HepG2 (cell line): ENCODE measurements around the gene ANP32A.
A peak's percentile ranks its signal among the peaks of the same experiment; 100 is the strongest.

Experiments
- GTF2F1 ChIP-seq: fragments of 150-350 bp; IDR thresholded peaks from 2 replicates; pipeline ENCODE4 v1.6.1; 2014; ENCODE audit warnings: low read length
- JUN ChIP-seq: sonication (generic); formaldehyde crosslinking; IDR thresholded peaks from 2 replicates; pipeline ENCODE4 v1.4.0; 2020; ENCODE audit warnings: mild to moderate bottlenecking, missing genetic modification reagents
- MYC ChIP-seq: sonication (generic); formaldehyde crosslinking; IDR thresholded peaks from 2 replicates; pipeline ENCODE4 v1.9.0; 2021; ENCODE audit warnings: missing genetic modification reagents, borderline replicate concordance
- POLR2A ChIP-seq, 2 experiments: IDR thresholded peaks; 2 replicates each; pipeline ENCODE4 v1.6.1; 2011; ENCODE audit warnings: low read depth in 2 of 2, low read length in 2 of 2, mild to moderate bottlenecking in 1 of 2, moderate library complexity in 1 of 2; ENCODE audit not compliant: insufficient read depth in 1 of 2
- RAD21 ChIP-seq: fragments of 450-650 bp; formaldehyde crosslinking; IDR thresholded peaks from 2 replicates; pipeline ENCODE4 v1.5.0; 2020; ENCODE audit warnings: mild to moderate bottlenecking
- SPEN ChIP-seq: sonication (generic); formaldehyde crosslinking; IDR thresholded peaks from 2 replicates; pipeline ENCODE4 v1.5.1; 2020; ENCODE audit warnings: low read depth, mild to moderate bottlenecking, missing genetic modification reagents
- TP53 ChIP-seq: sonication (generic); formaldehyde crosslinking; conservative IDR thresholded peaks from 2 replicates; pipeline ENCODE4 v1.4.0; 2020; ENCODE audit warnings: missing genetic modification reagents
- UBTF ChIP-seq: sonication (generic); formaldehyde crosslinking; IDR thresholded peaks from 2 replicates; pipeline ENCODE4 v1.4.0; 2020; ENCODE audit warnings: mild to moderate bottlenecking, missing genetic modification reagents
- ZNF136 ChIP-seq: sonication (generic); formaldehyde crosslinking; IDR thresholded peaks from 2 replicates; pipeline ENCODE4 v1.8.1; 2022; ENCODE audit warnings: low read depth, mild to moderate bottlenecking, moderate library complexity, missing genetic modification reagents
- ZNF24 ChIP-seq: fragments of 450-650 bp; IDR thresholded peaks from 2 replicates; pipeline ENCODE4 v1.6.1; 2017; ENCODE audit warnings: antibody characterized with exemption, mild to moderate bottlenecking
- ZNF839 ChIP-seq: sonication (generic); formaldehyde crosslinking; IDR thresholded peaks from 2 replicates; pipeline ENCODE4 v1.4.0; 2020; ENCODE audit warnings: missing genetic modification reagents, mild to moderate bottlenecking, borderline replicate concordance

- TF ChIP-seq ZNF136 (CRISPR knock-in tag), result no peak
- no peak for TF ChIP-seq ZNF839 (CRISPR knock-in tag)
- TF ChIP-seq ZNF24, result no peak
- TF ChIP-seq JUN (CRISPR knock-in tag), result no peak
- peak; percentile 42; the same call in 1 of the 2 replicates for TF ChIP-seq RAD21 (CRISPR knock-in tag)
- no peak for TF ChIP-seq GTF2F1
- TF ChIP-seq TP53 (CRISPR knock-in tag), result no peak
- TF ChIP-seq POLR2A (IDR thresholded peaks at IDR 0.05; ENCODE audit: insufficient read depth in 1 of 2, low read depth in 2 of 2, low read length in 2 of 2), result no peak
- TF ChIP-seq MYC, result no peak
- TF ChIP-seq SPEN (CRISPR knock-in tag), result no peak
- no peak for TF ChIP-seq UBTF (CRISPR knock-in tag)
Measured at GRCh38 chr15:68730471-68730919, 90.2 kb downstream of the ANP32A start.
